HG03460 (cell line): ENCODE measurements around the gene ITGA11.

Source experiments
- ATAC-seq: cut with Tn5 transposase; IDR thresholded peaks from one replicate; pipeline ENCODE4 v1.9.1; 2021; ENCODE audit not compliant: unreplicated experiment

Gene ITGA11

GRCh38 chr15:68316061-68316804, 115.7 kb downstream of the ITGA11 start:
- ATAC-seq = no peak

GRCh38 chr15:68315495-68316031, 116.4 kb downstream of the ITGA11 start:
- no peak for ATAC-seq

- ATAC-seq = no peak
These were observed 116.9 kb downstream of the ITGA11 start for GRCh38 chr15:68315035-68315434.

- ATAC-seq = no peak
These were observed 117.4 kb downstream of the ITGA11 start for GRCh38 chr15:68314563-68314962.

GRCh38 chr15:68313501-68314410, 118.2 kb downstream of the ITGA11 start:
- no peak for ATAC-seq

GRCh38 chr15:68312701-68313204, 119.2 kb downstream of the ITGA11 start:
- ATAC-seq = no peak

- no peak for ATAC-seq
These were observed 120.0 kb downstream of the ITGA11 start for GRCh38 chr15:68311859-68312557.

- ATAC-seq = no peak
These were observed 120.5 kb downstream of the ITGA11 start for GRCh38 chr15:68311464-68311835.

- no peak for ATAC-seq
These were observed 121.0 kb downstream of the ITGA11 start for GRCh38 chr15:68310804-68311463.

- ATAC-seq = no peak
These were observed 121.7 kb downstream of the ITGA11 start for GRCh38 chr15:68310178-68310803.

GRCh38 chr15:68309024-68309423, 122.9 kb downstream of the ITGA11 start:
- no peak for ATAC-seq

GRCh38 chr15:68307131-68307928, 124.6 kb downstream of the ITGA11 start:
- no peak for ATAC-seq

GRCh38 chr15:68305420-68305871, 126.5 kb downstream of the ITGA11 start:
- no peak for ATAC-seq

- no peak for ATAC-seq
These were observed 127.2 kb downstream of the ITGA11 start for GRCh38 chr15:68304589-68305337.

GRCh38 chr15:68303560-68304436, 128.2 kb downstream of the ITGA11 start:
- ATAC-seq = no peak

- ATAC-seq = no peak
These were observed 128.8 kb downstream of the ITGA11 start for GRCh38 chr15:68303134-68303533.

- ATAC-seq = no peak
These were observed 129.2 kb downstream of the ITGA11 start for GRCh38 chr15:68302729-68303128.
